HTR-8/SVneo (cell line): ENCODE data around the gene MEMO1.
A peak's percentile ranks its signal among the peaks of the same experiment; 100 is the strongest.
"Not testable (repeated sequence)": the region's sequence is repeated elsewhere in the genome, so short reads cannot be mapped to it uniquely, and the experiment has no call there.

Experiments
- DNase-seq: peaks from one replicate; pipeline ENCODE4 v3.0.0; 2011; ENCODE audit warnings: low spot score, mixed read lengths; ENCODE audit not compliant: insufficient read length
- FAIRE-seq: peaks from 2 replicates; lab custom pipeline; 2011; peaks lifted over from hg19 to GRCh38; lab: Jason Lieb, UNC

MEMO1 gene

GRCh38 chr2:31859959-31860358, 150.8 kb downstream of the MEMO1 start:
- DNase-seq (no peak), FAIRE-seq (no peak)

- FAIRE-seq, result no peak
- no peak for DNase-seq
Measured at GRCh38 chr2:31853521-31853920, 157.3 kb downstream of the MEMO1 start.

- not testable (repeated sequence) for FAIRE-seq
Measured at GRCh38 chr2:31842150-31842549, 168.7 kb downstream of the MEMO1 start.

GRCh38 chr2:31835450-31835849, 175.4 kb downstream of the MEMO1 start:
- no peak for DNase-seq
- FAIRE-seq, result no peak

More at GRCh38 chr2:31842150-31842549, 168.7 kb downstream of the MEMO1 start:
- not testable (repeated sequence) for DNase-seq

- no peak for DNase-seq
Measured at GRCh38 chr2:31832363-31832762, 178.4 kb downstream of the MEMO1 start.

GRCh38 chr2:31831585-31831984, 179.2 kb downstream of the MEMO1 start:
- FAIRE-seq (no peak), DNase-seq (no peak)

More at GRCh38 chr2:31832363-31832762, 178.4 kb downstream of the MEMO1 start:
- FAIRE-seq, result peak; percentile 23

- no peak for DNase-seq
- FAIRE-seq, result no peak
Measured at GRCh38 chr2:31828891-31829290, 181.9 kb downstream of the MEMO1 start.

- FAIRE-seq (no peak), DNase-seq (no peak)
Measured at GRCh38 chr2:31823558-31823957, 187.2 kb downstream of the MEMO1 start.

GRCh38 chr2:31822587-31822986, 188.2 kb downstream of the MEMO1 start:
- DNase-seq (no peak), FAIRE-seq (no peak)
